HG03095 (cell line): ENCODE measurements around the gene DPH2.

Source experiments
- ATAC-seq: cut with Tn5 transposase; IDR thresholded peaks from one replicate; pipeline ENCODE4 v1.9.1; 2021; ENCODE audit warnings: moderate library complexity; ENCODE audit not compliant: unreplicated experiment

DPH2 gene

DNA sequence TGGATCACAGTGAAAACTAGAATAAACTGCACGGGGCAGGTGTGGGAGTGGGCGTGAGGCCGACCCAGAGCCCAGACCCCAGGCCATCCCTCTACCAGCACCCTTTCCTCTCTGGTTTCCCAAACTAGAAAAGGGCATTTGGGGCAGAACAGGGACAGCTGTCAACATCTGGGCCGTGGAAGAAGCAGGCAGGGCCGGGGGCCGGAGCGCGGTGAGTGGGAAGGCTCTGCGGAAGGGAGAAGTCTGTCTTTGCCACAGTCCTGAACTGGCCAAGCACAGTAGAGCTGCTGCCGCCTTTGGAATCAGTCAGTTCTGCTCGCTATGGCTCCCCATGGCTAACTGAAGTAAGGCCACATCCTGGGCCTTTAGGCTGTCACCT, 28.2 kb downstream of the DPH2 start:
- ATAC-seq: no peak

DNA sequence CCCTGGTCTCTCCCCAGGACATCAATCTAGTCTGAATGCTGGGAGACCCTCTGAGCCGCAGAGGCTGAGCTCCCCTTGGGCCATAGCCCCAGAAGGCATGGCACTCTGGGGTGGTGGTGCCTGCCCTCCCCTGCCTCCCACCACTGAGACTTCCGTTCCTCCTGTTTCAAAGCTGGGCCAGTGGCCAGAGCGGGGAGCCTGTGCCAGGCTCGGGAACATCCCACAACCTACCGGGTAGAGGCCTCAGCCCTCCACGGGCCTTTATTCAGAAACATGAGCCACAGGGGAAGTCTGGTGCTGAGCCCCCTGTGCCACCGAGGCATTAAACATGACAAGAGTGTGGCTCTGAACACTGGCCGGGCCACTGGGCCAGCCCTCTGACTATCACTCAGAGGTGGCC, 29.6 kb downstream of the DPH2 start:
- no peak for ATAC-seq

DNA sequence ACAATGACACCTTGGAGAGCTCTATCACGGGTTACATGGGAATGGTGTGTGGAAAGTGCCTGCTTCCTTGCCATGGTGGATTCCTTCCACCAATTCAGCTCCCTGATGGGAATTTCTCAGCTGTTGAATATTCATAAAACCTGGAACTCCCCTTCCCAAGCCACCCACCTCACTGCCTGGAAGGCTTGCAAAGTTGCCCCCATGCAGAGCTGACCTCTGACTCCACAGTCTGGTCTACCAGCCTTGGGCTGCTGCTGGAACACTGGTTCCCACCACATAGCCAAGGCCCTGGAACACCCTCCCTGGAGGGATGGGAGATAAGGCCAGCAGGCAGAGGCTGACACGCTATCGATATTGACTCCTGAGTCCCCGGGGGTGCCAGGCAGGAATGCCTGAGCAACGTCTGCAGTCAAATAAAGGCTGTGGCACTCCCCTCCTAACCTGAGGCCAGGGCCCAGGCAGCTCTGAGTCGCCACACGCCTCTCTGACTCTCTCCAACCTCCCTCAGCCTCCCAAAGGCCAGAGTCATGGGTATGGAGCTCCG, 30.4 kb downstream of the DPH2 start:
- no peak for ATAC-seq

GRCh38 chr1:44002165-44002564, 32.4 kb downstream of the DPH2 start:
- ATAC-seq: no peak

DNA sequence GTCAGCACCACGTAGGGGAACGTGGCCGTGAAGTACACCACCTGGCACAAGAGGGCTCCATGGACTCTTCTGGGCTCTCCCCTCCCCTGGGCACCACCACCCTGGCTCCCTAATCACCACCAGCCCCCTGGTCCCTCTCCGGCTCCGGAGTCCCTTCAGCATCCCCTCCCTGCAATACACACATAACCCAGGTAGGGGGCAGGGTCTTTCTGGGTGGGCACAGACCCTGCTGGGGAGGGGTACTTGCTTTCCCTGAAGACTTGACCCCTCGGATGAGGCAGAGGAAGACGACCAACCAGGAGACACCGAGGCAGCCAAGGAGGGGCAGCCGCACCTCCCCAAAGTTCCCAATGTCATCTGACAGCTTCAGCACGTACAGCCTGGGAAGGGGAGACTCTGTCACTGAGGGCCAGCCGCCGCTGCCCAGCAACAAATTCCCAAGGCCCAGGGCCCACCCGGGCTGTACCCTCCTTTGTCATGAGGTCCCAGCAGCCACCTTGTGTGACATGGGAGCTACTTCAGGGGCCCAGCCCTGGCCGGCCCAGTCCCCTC, 32.9 kb downstream of the DPH2 start:
- ATAC-seq: no peak

GRCh38 chr1:44008259-44008658, 38.4 kb downstream of the DPH2 start:
- no peak for ATAC-seq

DNA sequence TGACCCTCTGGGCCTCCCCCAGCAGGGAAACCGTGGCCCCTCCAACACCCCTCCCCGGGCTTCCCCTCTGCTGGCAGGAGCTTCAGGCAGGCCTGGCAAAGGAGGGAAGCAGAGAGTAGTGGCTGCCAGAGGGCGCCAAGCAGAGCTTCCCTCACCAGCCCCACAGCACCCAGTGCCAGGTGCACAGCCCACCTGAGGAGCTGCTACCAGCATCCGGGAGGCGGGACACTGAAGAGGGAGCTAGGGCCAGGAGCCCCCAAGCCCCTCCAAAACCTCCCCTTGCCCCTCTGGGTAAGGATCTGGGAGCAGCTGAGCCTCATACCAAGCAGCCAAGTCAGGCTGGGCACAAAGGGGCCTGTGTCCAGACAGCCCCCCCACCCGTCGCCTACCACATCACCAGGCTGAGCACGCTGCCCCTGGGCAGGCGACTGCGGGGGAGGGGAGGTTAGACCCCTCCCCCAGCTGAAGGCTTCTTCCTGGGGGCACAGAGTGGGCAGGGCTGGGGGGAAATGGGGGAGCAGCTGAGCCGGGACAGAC, 41.2 kb downstream of the DPH2 start:
- no peak for ATAC-seq

DNA sequence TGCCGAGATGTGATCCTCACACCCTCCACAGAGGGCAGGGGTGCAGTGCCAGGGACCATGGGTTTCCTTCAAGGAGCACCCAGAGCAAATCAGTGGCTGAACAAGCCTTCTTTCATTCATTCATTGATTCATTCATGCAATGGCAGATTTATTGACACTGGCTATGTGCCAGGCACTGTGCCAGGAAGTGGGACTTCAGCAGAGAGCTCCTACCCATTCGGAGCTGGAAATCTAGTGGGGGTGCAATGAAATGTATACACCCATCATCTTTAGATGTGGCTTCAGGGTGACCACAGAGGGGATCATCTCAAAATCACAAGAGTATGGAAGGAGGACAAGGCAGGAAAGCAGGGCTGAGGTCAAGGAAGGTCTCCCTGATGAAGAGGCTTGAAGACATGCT, 42.6 kb downstream of the DPH2 start:
- ATAC-seq: no peak

DNA sequence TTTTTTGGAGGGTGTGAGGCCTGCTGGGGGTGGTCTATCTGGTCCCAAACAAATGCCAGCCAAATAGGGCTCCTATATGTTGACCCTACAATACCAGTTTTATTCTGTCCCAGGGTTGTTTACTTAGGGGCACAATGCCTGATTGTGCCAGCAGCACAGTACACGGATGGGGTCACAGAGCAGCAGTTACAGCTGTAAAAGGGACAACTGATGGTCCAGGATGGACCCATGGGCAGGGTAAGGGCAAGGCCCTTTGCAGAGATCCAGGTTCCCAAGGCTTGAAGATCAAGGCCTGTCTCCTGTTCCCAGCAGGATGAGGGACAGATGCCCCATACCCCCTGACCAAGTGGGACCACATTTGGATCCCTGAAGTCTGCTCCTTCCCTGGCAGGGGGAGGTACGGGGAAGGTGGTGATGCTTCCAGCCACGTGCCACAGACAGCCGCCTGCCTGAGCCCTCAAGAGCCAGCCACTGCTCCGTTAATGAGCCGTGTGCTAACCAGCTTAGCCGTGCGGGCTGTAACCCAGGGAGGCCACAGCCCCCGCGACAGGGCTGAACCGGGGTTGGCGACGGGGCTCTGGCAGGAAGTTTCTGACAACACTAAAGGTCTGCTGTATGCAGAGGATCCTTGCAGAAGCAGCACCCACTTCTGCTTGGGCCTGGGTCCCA, 43.3 kb downstream of the DPH2 start:
- ATAC-seq: no peak

GRCh38 chr1:44013949-44014348, 44.1 kb downstream of the DPH2 start:
- no peak for ATAC-seq

DNA sequence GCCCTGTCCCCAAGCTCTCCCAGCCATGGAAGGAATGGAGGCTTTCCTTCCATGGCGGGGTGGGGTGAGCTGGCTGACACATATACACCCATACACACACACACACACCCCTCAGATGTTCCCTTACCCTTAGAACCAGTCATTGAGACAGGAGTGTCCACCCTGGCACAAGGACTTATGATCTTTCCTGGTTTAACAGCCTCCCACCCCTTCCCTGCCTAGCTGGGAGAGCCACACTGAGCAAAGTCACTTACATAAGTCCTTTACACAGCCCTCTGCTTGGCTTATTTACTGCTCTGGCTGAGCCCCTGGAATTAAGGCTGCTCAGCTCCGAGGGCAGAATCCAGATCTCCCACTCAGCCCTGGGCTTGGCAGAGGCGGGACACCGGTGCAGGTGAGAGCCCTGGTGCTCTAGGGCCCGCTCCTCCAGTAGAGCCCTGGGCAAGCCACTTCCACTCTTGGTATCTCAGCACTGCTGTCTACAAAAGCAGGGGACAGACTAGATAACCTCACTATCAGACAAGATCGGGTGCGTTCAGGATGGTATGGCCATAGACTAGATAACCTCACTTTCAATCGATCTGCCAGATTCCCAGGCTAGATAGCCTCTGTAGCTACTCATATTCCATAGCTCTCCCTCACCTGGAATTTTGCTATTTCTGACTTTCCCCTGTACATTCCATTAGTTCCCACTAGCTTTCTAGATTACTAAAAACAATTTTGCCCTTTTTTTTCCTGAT, 44.7 kb downstream of the DPH2 start:
- ATAC-seq: no peak

DNA sequence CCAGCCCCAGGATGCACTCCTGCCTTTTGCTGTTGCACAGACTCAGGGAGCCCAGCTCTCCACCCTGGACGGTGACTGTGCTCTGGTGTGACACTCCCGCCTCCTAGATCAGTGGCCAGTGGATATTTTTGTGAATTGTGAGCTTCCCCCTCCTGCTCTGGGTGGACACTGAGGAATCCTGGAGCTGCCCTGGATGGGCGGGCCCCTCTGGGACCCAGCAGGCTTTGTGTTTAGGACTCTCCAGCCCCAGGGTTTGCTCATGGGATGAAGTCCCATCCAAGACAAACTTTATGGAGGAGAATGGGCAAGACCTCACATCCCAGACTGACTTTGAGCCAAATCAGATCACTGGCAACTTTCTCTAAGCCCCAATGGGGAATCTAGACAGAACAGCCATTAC, 45.4 kb downstream of the DPH2 start:
- no peak for ATAC-seq

GRCh38 chr1:44016041-44016889, 46.5 kb downstream of the DPH2 start:
- no peak for ATAC-seq

DNA sequence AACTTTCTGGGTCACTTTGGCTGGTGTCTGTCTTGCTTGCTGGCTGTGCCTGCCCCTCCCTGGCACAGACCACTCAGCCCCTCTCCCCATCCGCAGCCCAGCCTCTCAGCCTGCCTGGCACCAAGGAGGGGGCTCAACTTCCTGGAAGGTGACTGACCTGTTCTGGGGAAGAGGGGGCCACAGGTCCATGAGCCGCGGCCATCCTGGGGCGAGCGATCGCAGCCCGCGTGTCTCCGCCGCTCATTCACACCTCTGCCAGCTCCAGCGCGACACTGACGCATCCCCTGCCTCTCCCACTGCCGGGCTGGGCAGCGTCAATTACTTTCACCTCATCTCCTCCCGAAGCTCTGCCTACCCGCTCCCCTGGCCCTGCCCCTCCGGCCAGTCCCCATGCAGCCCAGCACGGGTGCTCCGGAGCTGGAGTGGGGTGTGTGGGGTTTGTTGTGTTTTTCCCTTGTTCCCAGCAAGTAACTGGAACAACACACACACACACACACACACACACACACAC, 47.1 kb downstream of the DPH2 start:
- ATAC-seq: no peak

DNA sequence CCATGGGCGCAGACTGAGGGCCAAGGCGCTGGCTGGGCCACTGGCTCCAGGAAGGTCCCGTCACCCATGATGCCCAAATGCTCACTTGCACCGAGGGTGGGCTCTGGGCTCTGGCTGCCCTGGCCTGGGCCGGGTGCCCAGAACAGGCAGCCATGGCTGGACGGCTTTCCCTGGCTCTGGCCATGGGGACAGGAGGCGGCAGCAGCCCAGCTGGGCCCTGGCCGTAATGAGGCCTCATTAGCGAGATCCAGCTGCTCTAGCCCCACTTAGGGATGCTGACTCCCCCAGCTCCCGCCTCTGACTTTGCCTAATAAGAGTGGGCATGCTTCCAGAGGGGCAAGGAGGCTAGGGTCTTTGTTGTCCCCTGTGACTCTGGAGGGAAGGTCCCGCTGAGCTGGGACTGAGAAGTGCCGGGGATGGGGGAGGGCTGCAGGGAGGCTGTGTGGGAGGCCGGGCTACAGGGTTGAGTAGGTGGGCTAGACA, 49.7 kb downstream of the DPH2 start:
- no peak for ATAC-seq

DNA sequence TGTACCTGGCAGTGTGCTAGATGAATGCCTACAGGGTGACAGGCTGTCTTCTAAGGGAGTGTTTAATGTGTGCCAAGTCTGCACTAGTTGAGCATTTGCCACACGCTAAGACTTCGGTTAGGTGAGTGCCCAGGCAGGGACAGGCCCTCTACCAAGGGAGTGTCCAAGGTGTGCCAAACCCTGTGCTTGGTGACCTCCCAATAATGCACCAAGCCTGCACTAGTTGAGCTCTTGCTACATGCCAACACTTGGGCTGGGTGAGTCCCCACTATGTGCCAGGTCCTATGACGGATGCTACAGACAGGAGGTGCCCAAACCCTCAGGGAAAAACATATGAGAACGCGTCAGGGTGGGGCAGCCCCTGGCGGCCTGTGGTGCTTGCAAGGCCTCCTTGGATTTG, 50.7 kb downstream of the DPH2 start:
- no peak for ATAC-seq

GRCh38 chr1:44021156-44021555, 51.3 kb downstream of the DPH2 start:
- ATAC-seq: no peak

- no peak for ATAC-seq
Measured at GRCh38 chr1:44021581-44022321, 51.9 kb downstream of the DPH2 start.
